T-helper 2 cell treated with Interferon-gamma antibody and Interleukin-4, amounts not matched to agents 5 μg/mL and 100 μg/mL, for 36 hours (primary cell): ENCODE results near the gene PRDM5.
"Not testable (repeated sequence)": the region's sequence is repeated elsewhere in the genome, so short reads cannot be mapped to it uniquely, and the experiment has no call there.

Experiments used
- DNase-seq: peaks from one replicate; pipeline ENCODE4 v3.0.0; 2021; ENCODE audit warnings: low spot score
- H3K27ac Mint-ChIP-seq: one replicate; pipeline ENCODE4 v1.8.0; 2021; ENCODE audit warnings: mild to moderate bottlenecking, mixed read lengths
- H3K27me3 Mint-ChIP-seq: one replicate; pipeline ENCODE4 v1.8.0; 2021; ENCODE audit warnings: low read depth, mixed read lengths
- H3K36me3 Mint-ChIP-seq: one replicate; pipeline ENCODE4 v1.8.0; 2021; ENCODE audit warnings: low read depth, mixed read lengths
- H3K4me1 Mint-ChIP-seq: one replicate; pipeline ENCODE4 v1.8.0; 2021; ENCODE audit warnings: low read depth, mixed read lengths
- H3K4me3 Mint-ChIP-seq: one replicate; pipeline ENCODE4 v1.8.0; 2022; ENCODE audit warnings: mild to moderate bottlenecking, moderate library complexity, mixed read lengths
- H3K9me3 Mint-ChIP-seq: one replicate; pipeline ENCODE4 v1.8.0; 2021; ENCODE audit warnings: mixed read lengths

PRDM5 gene

GRCh38 chr4:120761070-120761469, 161.5 kb downstream of the PRDM5 start:
- Mint-ChIP-seq H3K9me3 (no peaks in the 10 kb centered on the region), H3K4me3 (no peak overlapping the region), H3K4me1 (peaks cover 3% of the 10 kb centered on the region), H3K36me3 (no peaks in the 10 kb centered on the region), H3K27ac (no peak overlapping the region), H3K27me3 (peaks cover 7% of the 10 kb centered on the region)
- no peak for DNase-seq

- Mint-ChIP-seq H3K4me3 (no peak overlapping the region), H3K27me3 (peaks cover 7% of the 10 kb centered on the region), H3K4me1 (peaks cover 3% of the 10 kb centered on the region), H3K9me3 (no peaks in the 10 kb centered on the region), H3K36me3 (no peaks in the 10 kb centered on the region), H3K27ac (no peak overlapping the region)
- DNase-seq = no peak
Observed at GRCh38 chr4:120760047-120760446, 162.5 kb downstream of the PRDM5 start.

- peaks cover 6% of the 10 kb centered on the region for H3K9me3 Mint-ChIP-seq
- no peak overlapping the region for H3K4me3 Mint-ChIP-seq
- DNase-seq = no peak
- peaks cover 5% of the 10 kb centered on the region for H3K27me3 Mint-ChIP-seq
- H3K4me1 Mint-ChIP-seq = peaks cover 3% of the 10 kb centered on the region
- no peak overlapping the region for H3K27ac Mint-ChIP-seq
- no peaks in the 10 kb centered on the region for H3K36me3 Mint-ChIP-seq
Observed at GRCh38 chr4:120755864-120756263, 166.7 kb downstream of the PRDM5 start.

- Mint-ChIP-seq H3K36me3 (no peaks in the 10 kb centered on the region), H3K4me1 (peaks cover 3% of the 10 kb centered on the region), H3K4me3 (no peak overlapping the region), H3K9me3 (peaks cover 6% of the 10 kb centered on the region), H3K27ac (no peak overlapping the region), H3K27me3 (peaks cover 3% of the 10 kb centered on the region)
- no peak for DNase-seq
Observed at GRCh38 chr4:120754590-120754989, 167.9 kb downstream of the PRDM5 start.

- Mint-ChIP-seq H3K36me3 (no peaks in the 10 kb centered on the region), H3K9me3 (peaks cover 6% of the 10 kb centered on the region), H3K27ac (no peak overlapping the region), H3K27me3 (peaks cover 3% of the 10 kb centered on the region), H3K4me3 (no peak overlapping the region), H3K4me1 (peaks cover 3% of the 10 kb centered on the region)
- no peak for DNase-seq
Observed at GRCh38 chr4:120753854-120754253, 168.7 kb downstream of the PRDM5 start.

- Mint-ChIP-seq H3K4me1 (no peaks in the 10 kb centered on the region), H3K27ac (no peak overlapping the region), H3K27me3 (no peaks in the 10 kb centered on the region), H3K9me3 (peaks cover 6% of the 10 kb centered on the region), H3K4me3 (no peak overlapping the region), H3K36me3 (no peaks in the 10 kb centered on the region)
- no peak for DNase-seq
Observed at GRCh38 chr4:120750152-120750525, 172.4 kb downstream of the PRDM5 start.

GRCh38 chr4:120749445-120750151, 172.9 kb downstream of the PRDM5 start:
- Mint-ChIP-seq H3K27ac (no peak overlapping the region), H3K4me1 (no peaks in the 10 kb centered on the region), H3K36me3 (no peaks in the 10 kb centered on the region), H3K4me3 (no peak overlapping the region), H3K9me3 (peaks cover 6% of the 10 kb centered on the region), H3K27me3 (no peaks in the 10 kb centered on the region)
- DNase-seq = no peak

GRCh38 chr4:120741636-120742035, 180.9 kb downstream of the PRDM5 start:
- not testable (repeated sequence) for H3K36me3 Mint-ChIP-seq, H3K9me3 Mint-ChIP-seq, H3K27me3 Mint-ChIP-seq, DNase-seq, H3K4me1 Mint-ChIP-seq, H3K27ac Mint-ChIP-seq, H3K4me3 Mint-ChIP-seq

GRCh38 chr4:120736312-120736711, 186.2 kb downstream of the PRDM5 start:
- no peaks in the 10 kb centered on the region for H3K9me3 Mint-ChIP-seq
- no peak for DNase-seq
- peaks cover 14% of the 10 kb centered on the region for H3K27me3 Mint-ChIP-seq
- H3K27ac Mint-ChIP-seq = no peak overlapping the region
- H3K4me1 Mint-ChIP-seq = no peaks in the 10 kb centered on the region
- no peak overlapping the region for H3K4me3 Mint-ChIP-seq
- no peaks in the 10 kb centered on the region for H3K36me3 Mint-ChIP-seq

GRCh38 chr4:120733968-120734367, 188.6 kb downstream of the PRDM5 start:
- H3K27me3 Mint-ChIP-seq = peaks cover 13% of the 10 kb centered on the region
- H3K4me1 Mint-ChIP-seq = peaks cover 5% of the 10 kb centered on the region
- no peak overlapping the region for H3K27ac Mint-ChIP-seq

GRCh38 chr4:120733054-120733453, 189.5 kb downstream of the PRDM5 start:
- Mint-ChIP-seq H3K4me1 (peaks cover 10% of the 10 kb centered on the region), H3K27ac (no peak overlapping the region), H3K9me3 (no peaks in the 10 kb centered on the region), H3K27me3 (peaks cover 13% of the 10 kb centered on the region), H3K4me3 (no peak overlapping the region), H3K36me3 (no peaks in the 10 kb centered on the region)
- DNase-seq = no peak

More at GRCh38 chr4:120733968-120734367, 188.6 kb downstream of the PRDM5 start:
- no peaks in the 10 kb centered on the region for H3K36me3 Mint-ChIP-seq
- H3K9me3 Mint-ChIP-seq = no peaks in the 10 kb centered on the region
- no peak overlapping the region for H3K4me3 Mint-ChIP-seq
- no peak for DNase-seq

GRCh38 chr4:120731561-120731960, 191.0 kb downstream of the PRDM5 start:
- H3K36me3 Mint-ChIP-seq = no peaks in the 10 kb centered on the region

GRCh38 chr4:120730777-120731320, 191.7 kb downstream of the PRDM5 start:
- Mint-ChIP-seq H3K27ac (no peak overlapping the region), H3K9me3 (no peaks in the 10 kb centered on the region), H3K27me3 (peaks cover 13% of the 10 kb centered on the region), H3K4me3 (no peak overlapping the region), H3K4me1 (peaks cover 10% of the 10 kb centered on the region), H3K36me3 (no peaks in the 10 kb centered on the region)
- no peak for DNase-seq

More at GRCh38 chr4:120731561-120731960, 191.0 kb downstream of the PRDM5 start:
- Mint-ChIP-seq H3K9me3 (no peaks in the 10 kb centered on the region), H3K4me3 (no peak overlapping the region), H3K4me1 (peaks cover 10% of the 10 kb centered on the region), H3K27me3 (peaks cover 13% of the 10 kb centered on the region), H3K27ac (no peak overlapping the region)
- DNase-seq = no peak

- Mint-ChIP-seq H3K4me3 (no peak overlapping the region), H3K27ac (no peak overlapping the region), H3K27me3 (peaks cover 9% of the 10 kb centered on the region), H3K9me3 (no peaks in the 10 kb centered on the region), H3K36me3 (no peaks in the 10 kb centered on the region), H3K4me1 (peaks cover 10% of the 10 kb centered on the region)
- no peak for DNase-seq
Observed at GRCh38 chr4:120728892-120729675, 193.4 kb downstream of the PRDM5 start.
